Right atrium auricular region (tissue), 2 donors: Measurements from ENCODE around the gene P3H1. TPM values are rescaled to one million over a fixed set of nuclear protein-coding genes. Genes with fewer than 3 reads are reported as not detected.
"Not testable (repeated sequence)": the region's sequence is repeated elsewhere in the genome, so short reads cannot be mapped to it uniquely, and the experiment has no call there.

Experiments
- DNase-seq: peaks from one replicate; pipeline ENCODE4 v3.0.0-alpha.2; 2019; ENCODE audit warnings: low spot score
- H3K27ac ChIP-seq, 2 donors: fragments of 200-600 bp; sonication (generic); 1 replicate in 1 of 2; 2 replicates in 1 of 2; pipeline ENCODE4 v1.5.1; 2016 to 2019
- H3K27me3 ChIP-seq, 2 donors: fragments of 200-600 bp; sonication (generic); one replicate each; pipeline versions ENCODE4 v1.5.1 to v1.6.0; 2017 to 2019
- H3K36me3 ChIP-seq: fragments of 200-600 bp; sonication (generic); one replicate; pipeline ENCODE4 v1.5.1; 2016
- H3K4me1 ChIP-seq, 2 donors: fragments of 200-600 bp; sonication (generic); one replicate each; pipeline versions ENCODE4 v1.5.1 to v1.6.0; 2017 to 2019
- H3K4me3 ChIP-seq, 2 donors: fragments of 200-600 bp; sonication (generic); 1 replicate in 1 of 2; 2 replicates in 1 of 2; pipeline ENCODE4 v1.5.1; 2017 to 2019; ENCODE audit warnings: mild to moderate bottlenecking in 1 of 2, moderate library complexity in 1 of 2
- H3K9me3 ChIP-seq, 2 donors: fragments of 200-600 bp; sonication (generic); one replicate each; pipeline ENCODE4 v1.5.1; 2019
- total RNA-seq, 2 donors: library from RNA; depleted of rRNA; stranded (reverse); fragments of >200 nt; gene quantifications; one replicate each; pipeline ENCODE4 v1.1.0, GENCODE V29; 2016
- TF ChIP-seq, protein P1 (sequence below), 2 donors: fragments of 200-600 bp; sonication (generic); IDR thresholded peaks; one replicate each; pipeline ENCODE4 v1.5.1; 2019; ENCODE audit warnings: antibody characterized with exemption in 2 of 2

Gene P3H1
- total RNA-seq, 2 donors from 2014 or later: 11.3 to 15.6 TPM

DNA sequence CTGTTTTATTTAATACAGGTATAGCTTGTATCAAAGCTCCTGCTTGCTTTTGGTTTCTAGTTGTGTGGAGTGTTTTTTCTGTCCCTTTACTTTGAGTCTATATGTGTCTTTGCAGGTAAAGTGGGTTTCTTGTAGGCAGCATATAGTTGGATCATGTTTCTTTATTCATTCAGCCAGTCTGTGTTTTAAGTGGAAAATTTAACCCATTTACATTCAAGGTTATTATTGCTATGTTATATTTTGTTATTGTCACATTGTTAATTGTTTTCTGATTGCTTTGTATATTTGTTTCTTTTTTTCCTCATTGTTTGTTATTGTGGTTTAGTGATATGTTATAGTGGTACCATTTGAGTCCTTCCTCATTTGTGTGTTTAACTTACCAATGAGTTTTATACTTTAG lies 53.5 kb downstream of the P3H1 start:
- peaks cover 39% of the 10 kb centered on the region for H3K36me3 ChIP-seq
- H3K4me1 ChIP-seq: no peaks in the 10 kb centered on the region
- H3K9me3 ChIP-seq: peaks cover 4 to 16% of the 10 kb centered on the region in 2 donors
- no peaks in the 10 kb centered on the region for H3K27me3 ChIP-seq
- H3K4me3 ChIP-seq: no peak overlapping the region
- DNase-seq: no peak
- H3K27ac ChIP-seq: no peak overlapping the region
- TF ChIP-seq, protein P1, sequence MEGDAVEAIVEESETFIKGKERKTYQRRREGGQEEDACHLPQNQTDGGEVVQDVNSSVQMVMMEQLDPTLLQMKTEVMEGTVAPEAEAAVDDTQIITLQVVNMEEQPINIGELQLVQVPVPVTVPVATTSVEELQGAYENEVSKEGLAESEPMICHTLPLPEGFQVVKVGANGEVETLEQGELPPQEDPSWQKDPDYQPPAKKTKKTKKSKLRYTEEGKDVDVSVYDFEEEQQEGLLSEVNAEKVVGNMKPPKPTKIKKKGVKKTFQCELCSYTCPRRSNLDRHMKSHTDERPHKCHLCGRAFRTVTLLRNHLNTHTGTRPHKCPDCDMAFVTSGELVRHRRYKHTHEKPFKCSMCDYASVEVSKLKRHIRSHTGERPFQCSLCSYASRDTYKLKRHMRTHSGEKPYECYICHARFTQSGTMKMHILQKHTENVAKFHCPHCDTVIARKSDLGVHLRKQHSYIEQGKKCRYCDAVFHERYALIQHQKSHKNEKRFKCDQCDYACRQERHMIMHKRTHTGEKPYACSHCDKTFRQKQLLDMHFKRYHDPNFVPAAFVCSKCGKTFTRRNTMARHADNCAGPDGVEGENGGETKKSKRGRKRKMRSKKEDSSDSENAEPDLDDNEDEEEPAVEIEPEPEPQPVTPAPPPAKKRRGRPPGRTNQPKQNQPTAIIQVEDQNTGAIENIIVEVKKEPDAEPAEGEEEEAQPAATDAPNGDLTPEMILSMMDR (IDR thresholded peaks at IDR 0.05): no peak

DNA sequence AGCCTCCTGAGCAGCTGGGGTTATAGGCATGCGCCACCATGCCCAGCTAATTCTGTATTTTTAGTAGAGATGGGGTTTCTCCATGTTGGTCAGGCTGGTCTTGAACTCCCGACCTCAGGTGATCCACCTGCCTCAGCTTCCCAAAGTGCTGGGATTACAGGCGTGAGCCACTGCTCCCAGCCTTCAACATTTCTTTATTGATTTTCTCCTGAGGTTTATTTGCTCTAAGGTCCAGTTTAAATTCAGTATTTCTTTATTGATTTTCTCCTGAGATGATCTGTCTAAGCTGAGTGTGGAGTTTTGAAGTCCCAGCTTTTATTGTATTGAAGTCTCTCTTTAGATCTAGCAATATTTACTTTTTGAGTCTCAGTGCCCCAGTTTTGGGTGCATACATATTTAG lies 54.0 kb downstream of the P3H1 start:
- H3K9me3 ChIP-seq: peaks cover 4 to 16% of the 10 kb centered on the region in 2 donors

DNA sequence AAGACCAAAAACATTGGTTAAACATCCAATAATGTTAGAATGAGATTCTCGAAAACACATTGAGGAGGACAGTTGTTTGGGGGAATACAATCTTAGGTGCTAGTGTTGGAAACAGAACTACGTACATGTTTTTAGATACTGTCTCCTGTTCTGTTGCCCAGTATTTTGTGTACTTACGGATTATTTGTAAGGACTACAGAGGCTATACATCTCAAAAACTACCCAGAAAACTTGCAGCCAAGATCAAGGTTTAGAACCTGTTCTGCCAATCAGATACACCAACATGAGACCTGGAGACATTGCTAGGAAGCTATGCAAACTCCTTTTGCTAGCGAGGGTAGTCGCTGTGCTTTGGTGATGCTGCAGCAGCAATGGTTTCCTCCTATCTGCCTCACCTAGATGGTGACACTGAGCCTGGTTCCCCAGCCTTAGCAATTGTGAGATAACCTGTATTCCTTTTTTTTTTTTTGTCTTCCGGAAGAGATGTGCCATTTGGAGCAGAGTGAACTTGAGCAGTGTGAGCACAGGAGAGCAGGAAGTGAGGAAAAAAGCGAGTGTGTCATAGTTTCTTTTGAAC lies 62.9 kb downstream of the P3H1 start:
- Histone ChIP-seq H3K4me3 (no peak overlapping the region), H3K27ac (no peak overlapping the region), H3K36me3 (peaks cover 68% of the 10 kb centered on the region), H3K4me1 (no peaks in the 10 kb centered on the region), H3K27me3 (no peaks in the 10 kb centered on the region), H3K9me3 (peaks cover 0 to 6% of the 10 kb centered on the region in 2 donors)
- no peak for DNase-seq
- TF ChIP-seq, protein P1 (IDR thresholded peaks at IDR 0.05): no peak

More for the DNA sequence above, 54.0 kb downstream of the P3H1 start:
- H3K4me3 ChIP-seq, DNase-seq, H3K4me1 ChIP-seq, H3K27me3 ChIP-seq, H3K27ac ChIP-seq: not testable (repeated sequence)
- H3K36me3 ChIP-seq: peaks cover 39% of the 10 kb centered on the region

DNA sequence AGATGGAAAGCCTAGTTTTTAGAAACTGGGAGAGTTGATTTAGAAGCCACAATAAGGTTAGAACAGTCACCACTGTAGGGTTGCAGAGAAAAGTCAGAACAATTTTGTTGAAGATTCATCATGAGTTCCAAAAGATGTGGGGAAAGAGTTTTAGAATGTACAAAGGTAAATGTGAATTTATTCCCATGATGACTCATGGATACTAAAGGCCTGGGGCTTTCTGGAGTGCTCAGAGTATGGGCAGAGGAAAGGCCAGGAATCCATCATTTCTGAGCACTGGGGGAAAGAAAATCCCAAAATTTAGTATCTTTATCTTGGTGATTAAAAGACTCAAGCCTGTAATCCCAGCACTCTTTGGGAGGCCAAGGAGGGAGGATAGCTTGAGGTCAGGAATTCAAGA lies 66.8 kb downstream of the P3H1 start:
- Histone ChIP-seq H3K36me3 (peaks cover 84% of the 10 kb centered on the region), H3K27ac (no peak overlapping the region), H3K27me3 (no peaks in the 10 kb centered on the region), H3K4me1 (no peaks in the 10 kb centered on the region), H3K9me3 (no peaks in the 10 kb centered on the region), H3K4me3 (no peak overlapping the region)
- TF ChIP-seq, protein P1 (IDR thresholded peaks at IDR 0.05): no peak
- no peak for DNase-seq

DNA sequence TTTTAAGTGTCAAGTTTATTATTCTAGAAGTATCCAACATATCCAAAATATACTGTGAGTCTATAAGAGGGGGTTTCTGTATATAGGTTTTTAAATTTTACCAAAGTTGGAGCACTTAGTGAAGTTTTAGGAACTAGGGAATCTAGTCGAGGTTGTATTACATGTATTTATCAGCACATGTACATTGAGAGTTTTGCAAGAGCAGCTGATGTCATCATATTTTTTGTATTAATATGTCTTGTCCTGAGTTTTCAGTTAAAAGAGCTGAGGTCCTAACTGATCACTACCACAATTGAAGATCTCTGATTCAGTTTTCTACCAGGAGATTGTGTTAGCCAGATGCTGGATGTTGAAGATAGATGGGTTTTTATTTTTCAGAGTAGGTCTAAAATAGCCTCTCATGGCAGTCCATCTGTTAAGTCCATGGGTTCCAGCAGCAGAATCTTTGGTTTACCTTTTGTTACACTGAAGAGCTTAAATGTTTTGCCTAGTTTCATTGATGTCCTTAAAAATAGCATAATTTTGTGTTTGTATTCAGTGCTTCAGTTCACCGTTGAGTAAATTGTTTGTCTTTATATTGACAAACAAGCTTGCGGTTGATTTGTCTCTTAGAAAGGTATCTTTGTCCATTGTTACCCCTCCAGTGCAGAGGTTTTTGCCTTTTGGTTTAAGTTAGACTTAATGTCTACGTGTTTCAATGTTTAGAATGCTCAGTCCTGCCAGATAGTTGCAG lies 68.6 kb downstream of the P3H1 start:
- Histone ChIP-seq H3K27me3 (no peaks in the 10 kb centered on the region), H3K4me1 (peaks cover 0 to 4% of the 10 kb centered on the region in 2 donors), H3K9me3 (no peaks in the 10 kb centered on the region), H3K4me3 (no peak overlapping the region), H3K36me3 (peaks cover 68% of the 10 kb centered on the region), H3K27ac (no peak overlapping the region)
- no peak for DNase-seq
- TF ChIP-seq, protein P1 (IDR thresholded peaks at IDR 0.05): no peak

Other genes starting within 250 kb of the P3H1 start
- gene PPIH, start 108.6 kb downstream of the P3H1 start, total RNA-seq: 10 to 100 TPM; 18.2 to 24.9 TPM
- gene YBX1, start 84.6 kb downstream of the P3H1 start, total RNA-seq: 100 to 1,000 TPM; 801 to 826 TPM
- gene CLDN19, start 26.8 kb downstream of the P3H1 start, total RNA-seq: under 1 TPM in 1 of 2 donors, not detected in 1; 0.28 TPM
- gene C1orf50, start 221 bp upstream of the P3H1 start, total RNA-seq: 1 to 10 TPM; 3.0 to 3.6 TPM
- not detected for gene TMEM269, start 18.0 kb upstream of the P3H1 start, total RNA-seq
- 1 to 10 TPM; 3.3 to 5.6 TPM for gene ERMAP, start 50.1 kb upstream of the P3H1 start, total RNA-seq
- 10 to 100 TPM; 14.5 to 22.1 TPM for gene SVBP, start 50.4 kb upstream of the P3H1 start, total RNA-seq
- 10 to 100 TPM; 10.2 to 11.6 TPM for gene ZNF691, start 79.6 kb upstream of the P3H1 start, total RNA-seq
- gene SLC2A1, start 191.8 kb upstream of the P3H1 start, total RNA-seq: 10 to 100 TPM; 25.0 to 51.5 TPM